Inferior parietal cortex (tissue), 1 donor: ENCODE data around the gene DROSHA.
"Not testable (repeated sequence)": the region's sequence is repeated elsewhere in the genome, so short reads cannot be mapped to it uniquely, and the experiment has no call there.

Experiments
- DNase-seq: peaks from one replicate; pipeline ENCODE4 v3.0.0-alpha.2; 2016; ENCODE audit errors: extremely low spot score

The DROSHA gene

GRCh38 chr5:31416547-31416946, 115.3 kb downstream of the DROSHA start:
- no peak for DNase-seq

- DNase-seq = no peak
These were observed 115.9 kb downstream of the DROSHA start for GRCh38 chr5:31415960-31416359.

DNA sequence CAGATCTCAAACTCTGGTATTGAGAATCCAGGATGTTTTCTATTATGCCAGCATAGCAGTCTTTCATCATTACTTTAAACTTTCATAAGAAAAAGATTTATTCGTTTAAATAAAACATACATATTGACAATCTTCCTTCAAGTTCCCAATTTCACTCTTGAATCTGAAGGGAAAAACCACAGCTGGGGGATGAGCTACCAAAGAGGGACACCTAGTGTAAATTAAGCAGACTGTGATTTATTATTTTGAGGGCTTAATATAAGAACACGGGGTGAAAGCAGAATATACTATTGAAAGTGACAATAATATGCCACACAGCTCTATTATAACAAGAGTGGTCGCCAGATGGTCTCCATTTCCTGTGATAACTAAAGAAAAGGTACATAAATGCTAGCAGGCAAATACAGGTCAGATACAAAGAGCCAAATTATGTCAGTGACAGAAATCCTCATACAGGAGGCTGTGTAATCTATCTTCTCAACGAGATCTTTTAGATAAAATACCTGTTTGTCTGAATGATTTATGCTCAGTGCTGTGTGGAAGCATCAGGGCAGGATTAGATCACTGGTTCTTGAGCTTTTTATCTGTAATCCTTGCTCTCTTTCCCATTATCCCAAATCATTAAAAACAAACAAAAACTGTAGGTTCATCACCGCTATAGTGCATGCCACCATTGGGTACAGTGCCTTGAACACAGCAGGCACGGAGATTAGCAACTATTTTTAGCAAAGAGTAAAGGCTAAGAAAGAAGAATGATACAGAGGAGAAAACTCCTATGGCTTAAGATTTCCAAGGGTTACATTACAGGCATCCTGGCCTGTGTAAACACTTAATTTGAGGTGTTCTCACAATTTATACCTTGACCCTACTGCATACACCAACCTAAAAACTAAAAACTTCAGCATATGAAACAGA, 116.6 kb downstream of the DROSHA start:
- DNase-seq = no peak

- no peak for DNase-seq
These were observed 118.7 kb downstream of the DROSHA start for GRCh38 chr5:31413030-31413812.

GRCh38 chr5:31412324-31412723, 119.6 kb downstream of the DROSHA start:
- no peak for DNase-seq

GRCh38 chr5:31410089-31410488, 121.8 kb downstream of the DROSHA start:
- peak; percentile 39 for DNase-seq

- DNase-seq = no peak
These were observed 123.1 kb downstream of the DROSHA start for GRCh38 chr5:31408814-31409213.

- no peak for DNase-seq
These were observed 123.8 kb downstream of the DROSHA start for GRCh38 chr5:31407921-31408693.

- no peak for DNase-seq
These were observed 127.6 kb downstream of the DROSHA start for GRCh38 chr5:31404325-31404724.

GRCh38 chr5:31401691-31402090, 130.2 kb downstream of the DROSHA start:
- DNase-seq = no peak

GRCh38 chr5:31397926-31398557, 133.9 kb downstream of the DROSHA start:
- no peak for DNase-seq

GRCh38 chr5:31396611-31397295, 135.1 kb downstream of the DROSHA start:
- no peak for DNase-seq

GRCh38 chr5:31395450-31396045, 136.3 kb downstream of the DROSHA start:
- DNase-seq = not testable (repeated sequence)

- no peak for DNase-seq
These were observed 138.8 kb downstream of the DROSHA start for GRCh38 chr5:31393126-31393525.

- no peak for DNase-seq
These were observed 139.8 kb downstream of the DROSHA start for GRCh38 chr5:31392061-31392460.

DNA sequence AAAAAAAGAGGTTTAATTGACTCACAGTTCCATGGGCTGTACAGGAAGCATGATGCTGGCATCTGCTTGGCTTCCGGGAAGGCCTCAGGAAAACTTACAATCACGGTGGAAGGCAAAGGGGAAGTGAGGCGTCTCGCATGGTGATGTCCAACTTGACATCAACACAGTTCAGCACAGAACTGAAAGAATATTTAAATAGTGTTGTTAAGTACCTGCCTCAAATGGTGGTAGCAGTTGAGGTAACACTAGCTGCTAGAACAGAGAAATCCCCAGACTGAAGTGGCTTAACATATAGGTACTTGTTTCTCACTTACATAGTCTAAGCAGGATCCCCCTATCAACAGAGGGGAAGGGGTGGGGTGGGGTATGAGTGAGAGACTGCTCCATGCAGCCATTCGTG, 141.6 kb downstream of the DROSHA start:
- no peak for DNase-seq

- DNase-seq = no peak
These were observed 145.9 kb downstream of the DROSHA start for GRCh38 chr5:31385774-31386537.

- DNase-seq = no peak
These were observed 148.2 kb downstream of the DROSHA start for GRCh38 chr5:31383734-31384133.

DNA sequence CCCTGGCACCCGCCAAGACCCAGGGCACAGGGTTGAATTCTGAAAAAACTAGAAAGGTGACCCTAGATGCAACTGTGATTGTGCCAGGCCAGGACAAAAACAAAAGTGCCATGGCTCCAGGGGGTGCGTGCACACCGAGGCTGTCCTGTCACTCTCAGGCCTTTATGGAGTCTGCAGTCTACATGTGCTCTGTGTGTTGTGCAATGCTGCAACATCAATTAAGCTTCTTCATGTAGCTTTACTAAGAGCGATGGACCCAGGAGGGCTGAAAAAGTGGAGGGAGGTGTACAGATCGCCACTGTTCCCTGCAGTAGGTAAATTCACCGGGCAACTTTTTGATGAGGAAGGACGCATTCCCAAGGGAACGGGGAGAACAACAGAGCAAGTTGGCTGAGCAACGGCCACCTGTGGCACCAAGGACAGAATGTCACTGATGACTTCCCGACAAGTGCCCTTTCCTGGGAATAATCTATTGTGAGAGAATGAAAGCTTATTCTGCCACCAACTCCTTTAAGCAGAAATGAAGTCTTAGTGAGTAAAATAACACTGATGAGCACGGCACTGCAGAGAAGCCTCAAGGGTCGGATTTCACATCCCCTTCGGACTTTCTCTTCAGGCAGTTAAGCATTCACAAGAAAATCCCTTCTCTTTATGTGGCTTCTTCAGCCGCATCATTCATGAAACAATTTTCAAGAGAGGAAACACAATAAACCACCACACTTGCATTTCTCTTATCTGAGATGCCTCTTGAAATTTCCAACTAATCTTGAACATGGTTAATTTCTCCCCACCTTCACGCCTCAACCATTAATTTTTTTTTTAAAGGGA, 149.6 kb downstream of the DROSHA start:
- no peak for DNase-seq
